NCI-H82 treated with DMSO at 0.1 percent for 48 hours (cell line): ENCODE measurements around the gene AGER.
"Not testable (repeated sequence)": the region's sequence is repeated elsewhere in the genome, so short reads cannot be mapped to it uniquely, and the experiment has no call there.

ENCODE experiments used
- DNase-seq: peaks from one replicate; lab custom pipeline; 2025; ENCODE audit not compliant: unreplicated experiment; lab: John Stamatoyannopoulos, UW

AGER gene

GRCh38 chr6:32184084-32184640 lies at the start of gene AGER:
TSS of gene AGER (minus strand) at chr6:32184253. CDS start at chr6:32184222, 31 bp downstream.
- DNase-seq = no peak

GRCh38 chr6:32226434-32226833 lies 42.4 kb upstream of the AGER start:
- no peak for DNase-seq

GRCh38 chr6:32224696-32225095 lies 40.6 kb upstream of the AGER start:
- no peak for DNase-seq

- no peak for DNase-seq
Measured at GRCh38 chr6:32223258-32224235, 39.5 kb upstream of the AGER start, which contains the start of gene NOTCH4. TSS of gene NOTCH4 (minus strand) at chr6:32224067. CDS start at chr6:32223928, 139 bp downstream.

- DNase-seq = no peak
Measured at GRCh38 chr6:32222333-32223230, 38.5 kb upstream of the AGER start.

GRCh38 chr6:32220021-32220420 lies 36.0 kb upstream of the AGER start:
- no peak for DNase-seq

- DNase-seq = no peak
Measured at GRCh38 chr6:32218167-32218566, 34.1 kb upstream of the AGER start.

- no peak for DNase-seq
Measured at GRCh38 chr6:32216998-32217397, 32.9 kb upstream of the AGER start.

GRCh38 chr6:32216285-32216684 lies 32.2 kb upstream of the AGER start:
- DNase-seq = no peak

GRCh38 chr6:32215617-32216016 lies 31.6 kb upstream of the AGER start:
- DNase-seq = no peak

- no peak for DNase-seq
Measured at GRCh38 chr6:32214126-32214525, 30.1 kb upstream of the AGER start.

GRCh38 chr6:32213649-32214048 lies 29.6 kb upstream of the AGER start:
- DNase-seq = no peak

- no peak for DNase-seq
Measured at GRCh38 chr6:32212076-32212760, 28.2 kb upstream of the AGER start.

GRCh38 chr6:32211432-32211831 lies 27.4 kb upstream of the AGER start:
- not testable (repeated sequence) for DNase-seq

- DNase-seq = no peak
Measured at GRCh38 chr6:32210191-32210601, 26.1 kb upstream of the AGER start.

- no peak for DNase-seq
Measured at GRCh38 chr6:32208996-32209395, 24.9 kb upstream of the AGER start.

GRCh38 chr6:32204268-32204715 lies 20.2 kb upstream of the AGER start:
- no peak for DNase-seq

GRCh38 chr6:32203426-32204267 lies 19.6 kb upstream of the AGER start:
- no peak for DNase-seq

- no peak for DNase-seq
Measured at GRCh38 chr6:32202186-32202585, 18.1 kb upstream of the AGER start.
